ENCODE data around the gene TSPAN7. TPM values are rescaled to one million over a fixed set of nuclear protein-coding genes. Genes with fewer than 3 reads are reported as not detected.

The TSPAN7 gene
- total RNA-seq, 1 donor from 2014 or later = 12.7 TPM

- DNase-seq (ENCODE audit: low spot score) = no peak
- no peaks in the 10 kb centered on the region for H3K79me2 ChIP-seq (ENCODE audit: low read depth)
- H3F3A ChIP-seq (ENCODE audit: low read depth) = no peaks in the 10 kb centered on the region
- no peak overlapping the region for H3K27ac ChIP-seq
- H3K9ac ChIP-seq = no peak overlapping the region
- no peaks in the 10 kb centered on the region for H3K36me3 ChIP-seq
- Mint-ChIP-seq H3K27ac (no peak overlapping the region), H3K27me3 (ENCODE audit: insufficient read depth, low read depth) (no peaks in the 10 kb centered on the region), H3K4me1 (peaks cover 10% of the 10 kb centered on the region), H3K4me3 (no peak overlapping the region), H3K9me3 (peaks cover 6% of the 10 kb centered on the region), H3K36me3 (no peaks in the 10 kb centered on the region)
- H4K20me1 ChIP-seq (ENCODE audit: low read depth) = no peaks in the 10 kb centered on the region
- TF ChIP-seq, protein P1, sequence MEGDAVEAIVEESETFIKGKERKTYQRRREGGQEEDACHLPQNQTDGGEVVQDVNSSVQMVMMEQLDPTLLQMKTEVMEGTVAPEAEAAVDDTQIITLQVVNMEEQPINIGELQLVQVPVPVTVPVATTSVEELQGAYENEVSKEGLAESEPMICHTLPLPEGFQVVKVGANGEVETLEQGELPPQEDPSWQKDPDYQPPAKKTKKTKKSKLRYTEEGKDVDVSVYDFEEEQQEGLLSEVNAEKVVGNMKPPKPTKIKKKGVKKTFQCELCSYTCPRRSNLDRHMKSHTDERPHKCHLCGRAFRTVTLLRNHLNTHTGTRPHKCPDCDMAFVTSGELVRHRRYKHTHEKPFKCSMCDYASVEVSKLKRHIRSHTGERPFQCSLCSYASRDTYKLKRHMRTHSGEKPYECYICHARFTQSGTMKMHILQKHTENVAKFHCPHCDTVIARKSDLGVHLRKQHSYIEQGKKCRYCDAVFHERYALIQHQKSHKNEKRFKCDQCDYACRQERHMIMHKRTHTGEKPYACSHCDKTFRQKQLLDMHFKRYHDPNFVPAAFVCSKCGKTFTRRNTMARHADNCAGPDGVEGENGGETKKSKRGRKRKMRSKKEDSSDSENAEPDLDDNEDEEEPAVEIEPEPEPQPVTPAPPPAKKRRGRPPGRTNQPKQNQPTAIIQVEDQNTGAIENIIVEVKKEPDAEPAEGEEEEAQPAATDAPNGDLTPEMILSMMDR (IDR thresholded peaks at IDR 0.05) = no peak
- TF ChIP-seq EZH2phosphoT487 (IDR thresholded peaks at IDR 0.05) (no peak), EZH2 (IDR thresholded peaks at IDR 0.05) (no peak)
- H3K4me3 ChIP-seq = no peak overlapping the region
- no peaks in the 10 kb centered on the region for H3K9me3 ChIP-seq (ENCODE audit: low read depth)
- peaks cover 12% of the 10 kb centered on the region for H3K4me1 ChIP-seq
- no peak overlapping the region for H2AFZ ChIP-seq (replicated peaks)
- H3K27me3 ChIP-seq = no peaks in the 10 kb centered on the region
- no peak overlapping the region for H3K4me2 ChIP-seq
Observed at GRCh38 chrX:38595801-38596200, 34.5 kb downstream of the TSPAN7 start.

DNA sequence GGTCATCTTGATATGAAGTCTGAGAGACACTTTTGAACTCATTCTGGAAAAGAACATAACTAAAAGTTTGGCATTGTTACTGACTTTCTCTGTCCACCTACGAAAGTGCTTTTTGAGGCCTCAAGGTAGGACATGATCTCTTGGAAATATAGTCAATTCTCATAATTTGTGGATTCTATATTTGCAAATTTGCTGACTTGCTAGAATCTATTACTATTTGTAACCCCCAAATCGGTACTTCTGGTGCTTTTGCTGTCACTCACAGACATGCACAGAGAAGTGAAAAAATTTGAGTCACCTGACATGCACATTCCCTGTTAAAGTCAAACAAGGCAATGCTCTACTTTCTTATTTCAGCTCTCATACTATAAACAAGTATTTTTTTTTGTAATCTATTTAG is 35.6 kb downstream of the TSPAN7 start:
- no peaks in the 10 kb centered on the region for H3K9me3 ChIP-seq (ENCODE audit: low read depth)

GRCh38 chrX:38599796-38600755 is 38.7 kb downstream of the TSPAN7 start:
- Mint-ChIP-seq H3K36me3 (no peaks in the 10 kb centered on the region), H3K27ac (no peak overlapping the region), H3K9me3 (peaks cover 4% of the 10 kb centered on the region), H3K4me3 (no peak overlapping the region), H3K4me1 (peaks cover 10% of the 10 kb centered on the region), H3K27me3 (ENCODE audit: insufficient read depth, low read depth) (no peaks in the 10 kb centered on the region)
- Histone ChIP-seq H3K9ac (no peak overlapping the region), H3K4me3 (no peak overlapping the region), H3K9me3 (ENCODE audit: low read depth) (no peaks in the 10 kb centered on the region), H4K20me1 (ENCODE audit: low read depth) (no peaks in the 10 kb centered on the region), H3K4me1 (peaks cover 15% of the 10 kb centered on the region), H3F3A (ENCODE audit: low read depth) (no peaks in the 10 kb centered on the region), H3K27me3 (no peaks in the 10 kb centered on the region), H3K79me2 (ENCODE audit: low read depth) (no peaks in the 10 kb centered on the region), H3K27ac (no peak overlapping the region), H3K36me3 (no peaks in the 10 kb centered on the region), H2AFZ (replicated peaks) (no peak overlapping the region), H3K4me2 (peak overlapping the region; percentile 47)
- DNase-seq (ENCODE audit: low spot score) = peak; percentile 47
- TF ChIP-seq, protein P1 (IDR thresholded peaks at IDR 0.05) = no peak
- no peak for TF ChIP-seq EZH2phosphoT487 (IDR thresholded peaks at IDR 0.05)
- TF ChIP-seq EZH2 (IDR thresholded peaks at IDR 0.05) = no peak

More for the DNA sequence above, 35.6 kb downstream of the TSPAN7 start:
- Mint-ChIP-seq H3K4me3 (no peak overlapping the region), H3K27me3 (ENCODE audit: insufficient read depth, low read depth) (no peaks in the 10 kb centered on the region), H3K4me1 (peaks cover 10% of the 10 kb centered on the region), H3K9me3 (peaks cover 4% of the 10 kb centered on the region), H3K36me3 (no peaks in the 10 kb centered on the region), H3K27ac (no peak overlapping the region)
- TF ChIP-seq EZH2phosphoT487 (IDR thresholded peaks at IDR 0.05) = no peak
- TF ChIP-seq, protein P1 (IDR thresholded peaks at IDR 0.05) = no peak
- no peak for TF ChIP-seq EZH2 (IDR thresholded peaks at IDR 0.05)
- Histone ChIP-seq H3K79me2 (ENCODE audit: low read depth) (no peaks in the 10 kb centered on the region), H3K27me3 (no peaks in the 10 kb centered on the region), H2AFZ (replicated peaks) (no peak overlapping the region), H3K4me3 (no peak overlapping the region), H3K36me3 (no peaks in the 10 kb centered on the region), H3K9ac (no peak overlapping the region), H3K27ac (no peak overlapping the region), H3F3A (ENCODE audit: low read depth) (no peaks in the 10 kb centered on the region), H4K20me1 (ENCODE audit: low read depth) (no peaks in the 10 kb centered on the region), H3K4me2 (no peak overlapping the region), H3K4me1 (peaks cover 15% of the 10 kb centered on the region)
- no peak for DNase-seq (ENCODE audit: low spot score)
